GM13977 (cell line): ENCODE data around the gene ABI3.

Experiments
- DNase-seq: peaks from one replicate; pipeline ENCODE4 v3.0.0; 2012; ENCODE audit warnings: low spot score
- CTCF ChIP-seq: IDR thresholded peaks from 2 replicates; pipeline ENCODE4 v1.5.1; 2012; ENCODE audit warnings: mild to moderate bottlenecking, control low read depth; ENCODE audit not compliant: insufficient read depth; ENCODE audit errors: extremely low read depth, missing control alignments
- in situ Hi-C: fragments of 300-500 bp; cut with MboI; formaldehyde crosslinking; loops from one replicate; pipeline ENCODE4 v1.12.0; 2022; ENCODE audit warnings: low sequenced_read_pairs, low pct_unique_long_range_greater_than_20kb, mixed read lengths, inconsistent platforms; ENCODE audit not compliant: unreplicated experiment

Gene ABI3

GRCh38 chr17:49191409-49191916, 19.0 kb upstream of the ABI3 start:
- no peak for TF ChIP-seq CTCF
- no peak for DNase-seq
- in situ Hi-C loops, result no loop called here

GRCh38 chr17:49191917-49192741, 18.4 kb upstream of the ABI3 start:
- peak; percentile 63 for DNase-seq
- in situ Hi-C loops, result no loop called here

GRCh38 chr17:49193513-49194296, 16.8 kb upstream of the ABI3 start:
- in situ Hi-C loops, result no loop called here
- no peak for TF ChIP-seq CTCF
- peak; percentile 58 for DNase-seq

More at GRCh38 chr17:49191917-49192741, 18.4 kb upstream of the ABI3 start:
- peak; percentile 51 for TF ChIP-seq CTCF

- no peak for TF ChIP-seq CTCF
- in situ Hi-C loops, result no loop called here
- DNase-seq, result no peak
Measured at GRCh38 chr17:49194297-49194607, 16.3 kb upstream of the ABI3 start.

GRCh38 chr17:49195751-49196150, 14.8 kb upstream of the ABI3 start:
- in situ Hi-C loops, result no loop called here
- no peak for DNase-seq
- TF ChIP-seq CTCF, result no peak

GRCh38 chr17:49196520-49196919, 14.0 kb upstream of the ABI3 start:
- in situ Hi-C loops, result no loop called here
- TF ChIP-seq CTCF, result no peak
- no peak for DNase-seq
